HG02642 (cell line): Measurements from ENCODE around the gene KIF18B.
A peak's percentile ranks its signal among the peaks of the same experiment; 100 is the strongest.
"Not testable (repeated sequence)": the region's sequence is repeated elsewhere in the genome, so short reads cannot be mapped to it uniquely, and the experiment has no call there.

Experiments used
- ATAC-seq: cut with Tn5 transposase; IDR thresholded peaks from one replicate; pipeline ENCODE4 v1.9.1; 2021; ENCODE audit warnings: mild to moderate bottlenecking; ENCODE audit not compliant: unreplicated experiment, poor library complexity

The KIF18B gene

DNA sequence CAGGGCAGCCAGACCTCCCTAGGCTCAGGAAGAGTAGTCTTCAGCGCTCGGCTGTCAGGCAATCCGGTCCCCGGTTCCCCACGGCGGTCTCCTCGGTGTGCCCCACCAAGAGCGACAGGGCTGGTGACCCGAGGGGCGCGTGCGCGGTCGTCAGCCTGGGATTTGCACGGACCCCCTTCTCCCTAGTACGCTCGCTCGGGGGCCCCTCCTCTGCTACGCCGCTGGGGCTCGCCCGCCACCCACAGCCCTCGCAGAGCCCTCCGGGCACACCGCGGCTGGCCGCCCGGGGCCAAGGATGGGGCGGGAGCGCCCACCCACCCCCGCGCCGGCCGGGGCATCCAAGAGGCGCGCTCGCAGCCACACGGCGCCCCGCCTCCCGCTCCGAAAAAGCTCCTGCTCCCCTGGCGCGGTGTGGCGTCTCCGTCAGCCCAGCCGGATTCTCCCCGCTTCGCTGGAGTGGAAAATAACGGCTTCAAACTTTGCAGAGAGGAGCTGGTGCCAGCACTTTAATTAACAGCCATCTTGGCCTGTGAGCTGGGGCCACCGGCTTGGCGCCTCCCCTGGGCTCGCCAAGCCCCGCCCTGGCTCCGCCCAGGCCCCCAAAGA lies 22.7 kb upstream of the KIF18B start:
- ATAC-seq = no peak

GRCh38 chr17:44969144-44969780 lies 21.7 kb upstream of the KIF18B start:
- no peak for ATAC-seq

GRCh38 chr17:44968225-44969143 lies 20.9 kb upstream of the KIF18B start, which contains the start of gene C1QL1:
Gene C1QL1 (minus strand): TSS chr17:44968303. CDS start chr17:44968048, 255 bp downstream.
- peak; percentile 89 for ATAC-seq

GRCh38 chr17:44967907-44968224 lies 20.3 kb upstream of the KIF18B start:
- peak; percentile 18 for ATAC-seq

GRCh38 chr17:44967026-44967906 lies 19.7 kb upstream of the KIF18B start:
- ATAC-seq = no peak

- ATAC-seq = no peak
Observed at GRCh38 chr17:44966348-44967025, 18.9 kb upstream of the KIF18B start.

- ATAC-seq = no peak
Observed at GRCh38 chr17:44965481-44966234, 18.1 kb upstream of the KIF18B start.

DNA sequence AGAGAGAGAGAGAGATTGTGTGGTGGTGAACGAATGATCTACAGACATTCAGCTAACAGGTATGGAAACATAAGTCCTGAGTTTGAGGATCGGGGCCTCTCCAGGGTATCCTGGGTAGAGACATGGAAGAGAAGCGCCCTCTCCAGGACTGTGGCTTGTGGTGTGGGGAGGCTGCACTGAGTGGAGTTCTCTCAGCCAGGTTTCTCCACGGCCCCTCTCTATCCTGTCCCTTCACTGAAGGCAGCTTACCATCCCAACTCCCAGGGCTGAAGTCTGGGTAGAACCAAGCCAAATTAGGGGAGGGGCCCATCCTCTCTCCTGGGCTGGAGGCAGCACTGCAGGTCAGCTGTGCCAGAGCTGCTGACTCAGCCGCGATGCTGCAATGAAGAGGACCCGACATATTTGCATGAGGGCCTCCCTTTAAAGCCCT lies 14.4 kb upstream of the KIF18B start:
- no peak for ATAC-seq

GRCh38 chr17:44960691-44961090 lies 13.1 kb upstream of the KIF18B start:
- no peak for ATAC-seq

GRCh38 chr17:44959821-44960531 lies 12.4 kb upstream of the KIF18B start:
- no peak for ATAC-seq

GRCh38 chr17:44956998-44957981 lies 9.7 kb upstream of the KIF18B start:
- no peak for ATAC-seq

- ATAC-seq = no peak
Observed at GRCh38 chr17:44955674-44956425, 8.3 kb upstream of the KIF18B start.

- ATAC-seq = no peak
Observed at GRCh38 chr17:44952946-44953475, 5.4 kb upstream of the KIF18B start.

GRCh38 chr17:44948315-44948795 lies 782 bp upstream of the KIF18B start:
- ATAC-seq = no peak

- not testable (repeated sequence) for ATAC-seq
Observed at GRCh38 chr17:44945652-44946051, 1.9 kb downstream of the KIF18B start.

DNA sequence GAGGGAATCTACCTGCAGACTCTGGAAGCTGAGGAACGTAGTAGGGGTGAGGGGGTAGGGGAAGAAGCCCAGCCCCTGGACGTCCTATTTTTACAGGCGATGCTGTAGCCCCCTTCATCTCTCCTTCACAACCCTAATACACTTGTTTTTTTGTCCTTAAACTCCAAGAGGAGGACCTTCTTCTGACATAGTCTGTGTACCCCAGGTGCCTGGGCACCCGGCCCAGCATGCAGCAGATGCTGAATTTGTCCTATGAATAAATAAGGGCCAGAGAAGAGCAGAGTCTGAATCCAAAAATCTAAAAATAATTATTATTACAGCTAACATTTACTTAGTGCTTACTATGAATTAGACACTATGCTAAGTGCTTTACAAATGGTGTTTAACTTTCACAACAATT lies 5.1 kb downstream of the KIF18B start:
- ATAC-seq = no peak
